ENCODE results near the gene MCUR1.

- TF ChIP-seq KDM5A (IDR thresholded peaks at IDR 0.05) (no peak), MAZ (IDR thresholded peaks at IDR 0.05; ENCODE audit: borderline replicate concordance, low read depth, low read length) (no peak), CTCF (IDR thresholded peaks at IDR 0.05) (no peak), POLR2A (IDR thresholded peaks at IDR 0.05; ENCODE audit: low read length) (no peak), E2F6 (IDR thresholded peaks at IDR 0.05; ENCODE audit: borderline replicate concordance, low read depth) (no peak), USF2 (IDR thresholded peaks at IDR 0.05) (no peak), NPAS2 (CRISPR knock-in tag; IDR thresholded peaks at IDR 0.05; ENCODE audit: borderline replicate concordance) (no peak), POLR2AphosphoS2 (conservative IDR thresholded peaks at IDR 0.05; ENCODE audit: low read length) (no peak), CHD4 (IDR thresholded peaks at IDR 0.05; ENCODE audit: borderline replicate concordance) (no peak), RFX5 (IDR thresholded peaks at IDR 0.05) (no peak), JUN (IDR thresholded peaks at IDR 0.05) (no peak), MYC (IDR thresholded peaks at IDR 0.05; ENCODE audit: borderline replicate concordance, low read length) (no peak), MAX (IDR thresholded peaks at IDR 0.05) (no peak), RAD21 (conservative IDR thresholded peaks at IDR 0.05 in 1 of 2, IDR thresholded peaks at IDR 0.05 in 1 of 2) (no peak)
Measured at GRCh38 chr6:13813026-13813425, 1.3 kb downstream of the MCUR1 start.

Measured in A549 (cell line).